ENCODE results near the gene MTCL1. TPM values are rescaled to one million over a fixed set of nuclear protein-coding genes. Genes with fewer than 3 reads are reported as not detected.

Gene MTCL1
- total and polyA plus RNA-seq, 4 donors, result 0.65 to 5.4 (median 1.4) TPM

GRCh38 chr18:8865934-8866333 lies 160.6 kb downstream of the MTCL1 start (continued):
- TF ChIP-seq CTCF (IDR thresholded peaks at IDR 0.05; ENCODE audit: low read depth, low read length, missing input control) (no peak), RXRA (IDR thresholded peaks at IDR 0.05) (no peak), HNF4G (IDR thresholded peaks at IDR 0.05) (no peak), FOXA2 (IDR thresholded peaks at IDR 0.05) (no peak), GABPA (IDR thresholded peaks at IDR 0.05 in 1 of 2, conservative IDR thresholded peaks at IDR 0.05 in 1 of 2) (no peak)

GRCh38 chr18:8866679-8867078 lies 161.3 kb downstream of the MTCL1 start:
- Histone ChIP-seq H3K27me3 (ENCODE audit: control insufficient read depth in 4 of 4, insufficient read depth in 4 of 4, low read length in 3 of 4) (no peaks in the 10 kb centered on the region), H3K9ac (ENCODE audit: low read depth in 1 of 2, low read length in 2 of 2) (no peak overlapping the region), H3K36me3 (ENCODE audit: control insufficient read depth in 4 of 4, insufficient read depth in 3 of 4, low read depth in 1 of 4, low read length in 3 of 4) (no peaks in the 10 kb centered on the region), H3K27ac (ENCODE audit: low read depth in 1 of 2, low read length in 2 of 2) (no peak overlapping the region), H3K4me3 (ENCODE audit: low read depth in 1 of 3, low read length in 3 of 3) (no peak overlapping the region), H3K9me3 (ENCODE audit: control insufficient read depth in 4 of 4, low read length in 3 of 4) (no peaks in the 10 kb centered on the region), H3K4me1 (ENCODE audit: control insufficient read depth in 4 of 4, insufficient read depth in 4 of 4, low read length in 3 of 4) (no peaks in the 10 kb centered on the region)
- no peak for TF ChIP-seq MAX (IDR thresholded peaks at IDR 0.05)
- TF ChIP-seq RAD21 (IDR thresholded peaks at IDR 0.05), result no peak
- no peak for TF ChIP-seq HNF4A (conservative IDR thresholded peaks at IDR 0.05)
- no peak for TF ChIP-seq TAF1 (conservative IDR thresholded peaks at IDR 0.05)
- TF ChIP-seq NR2F2 (IDR thresholded peaks at IDR 0.05), result no peak
- no peak for TF ChIP-seq FOXA2 (IDR thresholded peaks at IDR 0.05)
- no peak for TF ChIP-seq JUND (IDR thresholded peaks at IDR 0.05)
- TF ChIP-seq ZBTB33 (IDR thresholded peaks at IDR 0.05), result no peak
- TF ChIP-seq REST (IDR thresholded peaks at IDR 0.05), result no peak
- no peak for TF ChIP-seq GABPA (IDR thresholded peaks at IDR 0.05 in 1 of 2, conservative IDR thresholded peaks at IDR 0.05 in 1 of 2)
- no peak for TF ChIP-seq SP1 (IDR thresholded peaks at IDR 0.05)
- DNase-seq (ENCODE audit: low spot score), result no peak
- WGBS, result 90% methylated on average over 1 of the region's 1 CpG

- H3K4me3 ChIP-seq (ENCODE audit: low read depth in 1 of 3, low read length in 3 of 3), result no peak overlapping the region
- no peaks in the 10 kb centered on the region for H3K36me3 ChIP-seq (ENCODE audit: control insufficient read depth in 4 of 4, insufficient read depth in 3 of 4, low read depth in 1 of 4, low read length in 3 of 4)
- WGBS, result 88% methylated on average over 4 of the region's 4 CpGs
- H3K27ac ChIP-seq (ENCODE audit: low read depth in 1 of 2, low read length in 2 of 2), result no peak overlapping the region
- no peak overlapping the region for H3K9ac ChIP-seq (ENCODE audit: low read depth in 1 of 2, low read length in 2 of 2)
- TF ChIP-seq HNF4G (IDR thresholded peaks at IDR 0.05) (no peak), FOXA1 (IDR thresholded peaks at IDR 0.05) (no peak), NR2F2 (IDR thresholded peaks at IDR 0.05) (no peak), SP1 (IDR thresholded peaks at IDR 0.05) (no peak)
- no peaks in the 10 kb centered on the region for H3K27me3 ChIP-seq (ENCODE audit: control insufficient read depth in 4 of 4, insufficient read depth in 4 of 4, low read length in 3 of 4)
- DNase-seq (ENCODE audit: low spot score), result no peak
- no peaks in the 10 kb centered on the region for H3K9me3 ChIP-seq (ENCODE audit: control insufficient read depth in 4 of 4, low read length in 3 of 4)
- no peaks in the 10 kb centered on the region for H3K4me1 ChIP-seq (ENCODE audit: control insufficient read depth in 4 of 4, insufficient read depth in 4 of 4, low read length in 3 of 4)
Measured at GRCh38 chr18:8868276-8868675, 162.9 kb downstream of the MTCL1 start.
